Measurements from ENCODE around the gene CD46. TPM values are rescaled to one million over a fixed set of nuclear protein-coding genes. Genes with fewer than 3 reads are reported as not detected.

Gene CD46
- total and polyA plus RNA-seq, 11 donors, result 40.6 to 133 (median 93.9) TPM

- Histone ChIP-seq H3K4me3 (peak overlapping the region in 10 of 12 donors; percentile 0 to 47 (median 30)), H3K9me3 (no peaks in the 10 kb centered on the region), H3K36me3 (peaks cover 0 to 2% (median 0%) of the 10 kb centered on the region in 9 donors), H3K27me3 (no peaks in the 10 kb centered on the region), H3K4me1 (peaks cover 13 to 92% (median 73%) of the 10 kb centered on the region in 12 donors), H3K27ac (peak overlapping the region; percentile 87 to 100 (median 97))
- DNase-seq (no peak), ATAC-seq (no peak)
- TF ChIP-seq CTCF (IDR thresholded peaks at IDR 0.05) (no peak), POLR2A (IDR thresholded peaks at IDR 0.05) (no peak)
- intact Hi-C loops (cut with DNase I), result loop anchor here in 5 of 10 donors (5.0 to 10.0 kb wide), 2 partner anchors 135 to 138 kb away; no protein-coding TSS in a partner anchor
- 16 to 61% (median 25%) methylated on average over 17 to 18 of the region's 18 CpGs for WGBS, 4 donors
Measured at GRCh38 chr1:207826557-207827487, 75.0 kb downstream of the CD46 start.

- Histone ChIP-seq H3K36me3 (no peaks in the 10 kb centered on the region), H3K27ac (peak overlapping the region; percentile 87 to 100 (median 97)), H3K4me1 (peaks cover 13 to 92% (median 74%) of the 10 kb centered on the region in 12 donors), H3K4me3 (no peak overlapping the region), H3K9me3 (no peaks in the 10 kb centered on the region), H3K27me3 (no peaks in the 10 kb centered on the region)
- whole genome bisulfite sequencing, 4 donors, result 88 to 92% (median 92%) methylated on average over 2 of the region's 2 CpGs
- intact Hi-C loops (cut with DNase I), result loop anchor here in 5 of 10 donors (5.0 to 10.0 kb wide), 2 partner anchors 135 to 137 kb away; no protein-coding TSS in a partner anchor
- DNase-seq, result no peak
- TF ChIP-seq POLR2A (IDR thresholded peaks at IDR 0.05) (no peak), CTCF (IDR thresholded peaks at IDR 0.05) (no peak)
- ATAC-seq, result no peak
Measured at GRCh38 chr1:207827488-207827830, 75.6 kb downstream of the CD46 start.

- Histone ChIP-seq H3K4me3 (no peak overlapping the region), H3K9me3 (no peaks in the 10 kb centered on the region), H3K4me1 (peaks cover 13 to 94% (median 79%) of the 10 kb centered on the region in 12 donors), H3K27me3 (no peaks in the 10 kb centered on the region), H3K36me3 (no peaks in the 10 kb centered on the region), H3K27ac (peak overlapping the region in 11 of 12 donors; percentile 15 to 100 (median 97))
- TF ChIP-seq POLR2A (IDR thresholded peaks at IDR 0.05), result no peak
- no peak for TF ChIP-seq CTCF (IDR thresholded peaks at IDR 0.05)
- DNase-seq (no peak), ATAC-seq (no peak)
- intact Hi-C loops (cut with DNase I), result loop anchor here (1.0 to 10.0 kb wide), 6 partner anchors 39 to 137 kb away; no protein-coding TSS in a partner anchor
- WGBS, 4 donors, result 59 to 77% (median 65%) methylated on average over 5 of the region's 5 CpGs
Measured at GRCh38 chr1:207828046-207828445, 76.2 kb downstream of the CD46 start.

Data from heart left ventricle (tissue), 16 donors.